IMR-90 (cell line): ENCODE data around the gene NDUFAF2.

Source experiments
- CTCF ChIP-seq: conservative IDR thresholded peaks from 2 replicates; pipeline ENCODE4 v1.5.1; 2012; ENCODE audit warnings: mild to moderate bottlenecking, low read depth, low read length, improper control_type of control experiment
- POLR2A ChIP-seq: IDR thresholded peaks from 2 replicates; pipeline ENCODE4 v1.6.1; 2012; ENCODE audit warnings: mild to moderate bottlenecking, low read depth, low read length

DNA sequence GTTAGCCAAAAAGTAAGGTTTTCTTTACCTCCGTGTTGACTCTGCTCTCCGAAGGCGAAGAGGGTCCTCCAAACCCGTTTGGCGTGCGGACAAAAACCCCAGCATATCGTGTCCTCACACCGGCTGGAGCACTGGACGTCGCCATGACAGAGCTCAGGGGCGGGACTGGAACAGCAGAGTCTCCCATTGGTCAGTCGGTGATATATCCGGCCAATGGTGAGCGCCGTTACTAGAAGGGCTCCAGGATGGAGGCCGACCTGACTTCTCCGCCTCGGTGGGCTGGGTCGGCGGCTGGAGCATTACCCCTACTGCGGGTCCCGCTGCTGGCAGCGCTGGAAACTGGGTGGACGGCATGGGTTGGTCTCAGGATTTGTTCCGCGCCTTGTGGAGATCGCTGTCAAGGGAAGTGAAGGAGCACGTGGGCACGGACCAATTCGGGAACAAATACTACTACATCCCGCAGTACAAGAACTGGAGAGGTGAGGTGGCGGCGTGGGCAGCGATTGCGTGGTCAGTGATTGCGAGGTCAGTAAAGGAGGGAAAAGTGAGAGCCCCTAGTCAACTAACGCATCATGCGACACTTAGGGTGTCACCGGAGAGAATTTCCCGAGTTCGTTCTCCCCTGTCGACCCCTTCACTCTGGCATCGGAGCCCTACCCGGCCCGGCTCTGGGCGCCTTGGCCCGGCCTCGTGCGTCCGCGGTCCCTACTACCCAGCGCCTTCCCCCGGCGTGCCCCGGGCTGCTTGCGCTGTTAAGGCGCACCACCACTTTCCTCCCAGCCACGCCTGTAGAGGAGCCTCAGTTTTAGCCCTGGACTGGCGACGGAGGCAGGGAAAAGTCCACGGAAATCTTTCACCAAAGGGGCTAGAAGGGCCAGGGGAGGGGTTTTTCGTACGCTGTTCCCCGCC is at the start of gene NDUFAF2, which contains the start of gene ERCC8:
- TF ChIP-seq CTCF = no peak
- TF ChIP-seq POLR2A = peak; percentile 65; the same call in 1 of the 2 replicates
